Spinal cord (tissue), 10 donors: ENCODE measurements around the gene DOCK1. TPM values are rescaled to one million over a fixed set of nuclear protein-coding genes. Genes with fewer than 3 reads are reported as not detected.
"Not testable (repeated sequence)": the region's sequence is repeated elsewhere in the genome, so short reads cannot be mapped to it uniquely, and the experiment has no call there.

Experiments
- DNase-seq, 6 donors: peaks; one replicate each; pipeline versions ENCODE4 v3.0.0 to v3.0.0-alpha.2; 2013 to 2015; ENCODE audit warnings: low spot score in 6 of 6, low read depth in 4 of 6
- H3K27ac ChIP-seq: one replicate; pipeline ENCODE4 v1.5.1; 2013; ENCODE audit warnings: low read depth, low read length, control low read depth
- H3K27me3 ChIP-seq: one replicate; pipeline ENCODE4 v1.6.1; 2013; ENCODE audit warnings: low read length; ENCODE audit not compliant: control insufficient read depth, insufficient read depth
- H3K36me3 ChIP-seq: one replicate; pipeline ENCODE4 v1.6.1; 2013; ENCODE audit warnings: low read length; ENCODE audit not compliant: control insufficient read depth, insufficient read depth
- H3K4me1 ChIP-seq: one replicate; pipeline ENCODE4 v1.6.1; 2013; ENCODE audit warnings: low read length; ENCODE audit not compliant: control insufficient read depth, insufficient read depth
- H3K4me3 ChIP-seq: one replicate; pipeline ENCODE4 v1.5.1; 2013; ENCODE audit warnings: low read depth, low read length, control low read depth
- H3K9me3 ChIP-seq: one replicate; pipeline ENCODE4 v1.6.1; 2013; ENCODE audit warnings: low read length; ENCODE audit not compliant: control insufficient read depth, insufficient read depth
- WGBS: methylation state at CpG from one replicate; pipeline ENCODE4 v1.1.5; 2013; ENCODE audit warnings: missing lambda C conversion rate; ENCODE audit not compliant: insufficient coverage; 5-methylcytosine and 5-hydroxymethylcytosine counted together
- polyA plus RNA-seq, 2 donors: library from polyadenylated mRNA; unstranded; fragments of 120-200 nt; gene quantifications; one replicate each; pipeline ENCODE4 v1.2.1, GENCODE V29; 2013; ENCODE audit not compliant: insufficient read length in 2 of 2
- total RNA-seq, 2 donors: library from RNA; depleted of rRNA in 1 of 2; stranded (reverse); fragments of 120-200 nt in 1 of 2; fragments of >200 nt in 1 of 2; gene quantifications; one replicate each; pipeline versions ENCODE4 v1.2.3 to v1.2.4, GENCODE V29; 2013 to 2014
- donor health status: healthy.

DOCK1 gene
- total and polyA plus RNA-seq, 4 donors = 31.3 to 74.1 (median 50.3) TPM

DNA sequence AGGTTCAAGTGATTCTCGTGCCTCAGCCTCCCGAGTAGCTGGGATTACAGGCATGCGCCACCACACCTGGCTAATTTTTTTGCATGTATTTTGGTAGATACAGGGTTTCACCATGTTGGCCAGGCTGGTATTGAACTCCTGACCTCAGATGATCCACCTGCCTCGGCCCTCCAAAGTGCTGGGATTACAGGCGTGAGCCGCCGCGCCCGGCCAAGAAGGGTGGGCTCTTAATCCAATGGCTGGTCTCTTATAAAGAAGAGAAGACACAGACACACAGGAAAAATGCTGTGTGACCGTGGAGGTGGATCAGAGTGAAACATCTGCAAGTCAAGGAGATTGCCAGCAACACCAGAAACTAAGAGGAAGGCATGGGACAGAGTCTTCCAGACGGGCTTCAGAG lies 394.0 kb downstream of the DOCK1 start:
- H3K27ac ChIP-seq, H3K4me1 ChIP-seq, DNase-seq, H3K9me3 ChIP-seq, H3K36me3 ChIP-seq, H3K27me3 ChIP-seq, H3K4me3 ChIP-seq: not testable (repeated sequence)
- 93% methylated on average over 8 of the region's 11 CpGs for WGBS

DNA sequence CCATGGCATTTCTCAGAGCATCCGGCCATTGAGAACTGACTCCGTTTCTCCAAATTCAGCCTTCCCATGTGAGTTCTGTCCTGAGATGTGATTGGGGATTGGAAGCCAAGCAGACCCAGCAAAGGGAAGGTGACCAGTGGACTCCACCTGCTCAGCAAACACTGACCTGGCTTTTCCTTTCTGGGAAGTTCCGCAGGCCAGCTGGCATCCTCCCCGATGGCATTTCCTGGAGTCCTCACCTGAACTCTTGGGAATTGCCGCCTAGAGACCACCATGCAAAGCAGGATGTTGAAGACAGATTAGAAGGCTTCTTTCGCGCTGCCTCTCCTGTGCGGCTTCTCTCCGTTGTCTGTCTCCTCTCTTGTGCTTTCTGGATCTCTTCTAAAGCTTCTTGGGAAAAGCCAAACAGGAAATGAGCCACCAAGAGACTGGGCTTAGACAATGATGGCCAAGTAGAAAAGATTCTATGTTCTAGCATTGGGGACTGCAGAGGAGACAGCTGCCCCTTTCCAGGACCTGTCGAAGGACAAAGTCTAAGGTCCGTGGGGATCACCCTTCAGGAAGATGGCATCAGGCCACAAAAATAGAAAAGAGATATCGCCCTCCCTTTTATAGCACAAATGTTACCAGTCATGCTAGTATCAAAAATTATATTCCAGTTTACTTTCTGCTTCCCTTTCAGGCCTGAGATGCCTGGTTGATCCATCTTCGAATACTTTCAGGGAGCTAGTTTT lies 394.9 kb downstream of the DOCK1 start:
- Histone ChIP-seq H3K4me1 (peaks cover 4% of the 10 kb centered on the region), H3K9me3 (no peaks in the 10 kb centered on the region), H3K27me3 (no peaks in the 10 kb centered on the region), H3K27ac (no peak overlapping the region), H3K36me3 (no peaks in the 10 kb centered on the region), H3K4me3 (no peak overlapping the region)
- WGBS = 96% methylated on average over 11 of the region's 13 CpGs
- no peak for DNase-seq

DNA sequence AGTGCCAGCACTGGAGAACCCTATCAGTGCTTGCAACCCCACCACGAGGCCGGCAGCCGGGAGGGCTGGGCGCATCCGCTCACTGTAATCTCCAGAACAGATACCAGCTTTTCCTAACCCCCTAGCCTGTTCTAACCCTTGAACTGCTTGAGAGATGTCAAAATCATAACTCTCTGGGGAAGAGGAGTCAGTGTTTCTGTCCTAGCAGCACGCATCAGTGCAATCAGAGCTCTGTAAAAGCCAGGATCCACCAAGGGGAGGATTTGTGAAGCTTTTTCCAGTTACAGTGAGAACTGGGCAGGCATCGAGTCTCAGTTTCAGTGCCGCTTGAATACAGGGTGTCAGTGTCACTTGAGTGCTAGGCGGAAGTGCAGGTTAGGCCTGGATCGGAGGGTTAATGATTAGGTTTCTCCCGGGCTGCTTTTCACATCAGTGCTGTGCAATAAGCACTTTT lies 395.7 kb downstream of the DOCK1 start:
- Histone ChIP-seq H3K27ac (no peak overlapping the region), H3K4me3 (no peak overlapping the region), H3K36me3 (no peaks in the 10 kb centered on the region), H3K9me3 (no peaks in the 10 kb centered on the region), H3K4me1 (peaks cover 4% of the 10 kb centered on the region), H3K27me3 (no peaks in the 10 kb centered on the region)
- WGBS = 62% methylated on average over 5 of the region's 11 CpGs
- no peak for DNase-seq

DNA sequence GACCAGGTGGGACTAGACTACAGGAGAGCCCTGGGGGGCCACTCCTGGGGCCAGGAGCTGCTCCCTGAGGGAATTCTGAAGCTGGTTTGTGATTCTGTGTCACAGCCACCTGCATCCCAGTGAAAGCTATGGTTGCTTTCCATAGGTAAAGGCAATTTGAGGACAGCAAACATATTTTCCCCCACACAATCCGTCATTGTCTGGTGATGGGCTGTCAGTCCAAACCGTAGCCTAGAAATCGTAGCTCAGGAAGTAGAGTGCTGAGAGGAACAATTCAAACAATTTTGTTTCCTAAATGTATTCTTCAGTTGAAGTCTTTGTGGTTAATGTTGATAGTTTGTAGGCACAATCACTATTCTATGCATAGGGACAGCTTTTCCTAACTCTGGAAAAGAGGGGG lies 397.1 kb downstream of the DOCK1 start:
- no peak overlapping the region for H3K4me3 ChIP-seq
- H3K27me3 ChIP-seq = no peaks in the 10 kb centered on the region
- DNase-seq = no peak
- H3K9me3 ChIP-seq = no peaks in the 10 kb centered on the region
- no peak overlapping the region for H3K27ac ChIP-seq
- H3K4me1 ChIP-seq = no peaks in the 10 kb centered on the region
- H3K36me3 ChIP-seq = no peaks in the 10 kb centered on the region
- no CpG with 5 or more reads among the region's 3 CpGs for WGBS

DNA sequence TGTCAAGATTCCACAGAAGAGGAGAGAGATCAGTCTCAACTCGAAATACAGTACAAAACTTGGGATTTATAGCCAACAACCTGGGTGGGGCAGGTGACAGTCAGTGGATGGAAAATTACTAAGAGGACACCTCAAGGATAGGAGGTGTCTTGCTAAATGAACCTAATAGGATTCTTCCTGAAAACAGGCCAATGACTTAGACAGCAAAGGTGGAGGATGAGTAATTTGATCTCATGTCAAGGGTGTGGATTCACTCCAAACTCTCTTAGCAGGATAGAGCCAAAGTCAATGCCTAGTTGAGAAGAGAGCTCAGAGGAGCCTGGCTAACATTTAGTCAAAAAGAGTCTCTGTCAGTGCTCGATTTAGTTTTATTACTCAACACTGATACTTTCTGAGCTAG lies 397.9 kb downstream of the DOCK1 start:
- Histone ChIP-seq H3K27me3 (no peaks in the 10 kb centered on the region), H3K36me3 (no peaks in the 10 kb centered on the region), H3K27ac (no peak overlapping the region), H3K9me3 (no peaks in the 10 kb centered on the region), H3K4me3 (no peak overlapping the region), H3K4me1 (no peaks in the 10 kb centered on the region)
- no peak for DNase-seq
- 100% methylated on average over 1 of the region's 2 CpGs for WGBS

DNA sequence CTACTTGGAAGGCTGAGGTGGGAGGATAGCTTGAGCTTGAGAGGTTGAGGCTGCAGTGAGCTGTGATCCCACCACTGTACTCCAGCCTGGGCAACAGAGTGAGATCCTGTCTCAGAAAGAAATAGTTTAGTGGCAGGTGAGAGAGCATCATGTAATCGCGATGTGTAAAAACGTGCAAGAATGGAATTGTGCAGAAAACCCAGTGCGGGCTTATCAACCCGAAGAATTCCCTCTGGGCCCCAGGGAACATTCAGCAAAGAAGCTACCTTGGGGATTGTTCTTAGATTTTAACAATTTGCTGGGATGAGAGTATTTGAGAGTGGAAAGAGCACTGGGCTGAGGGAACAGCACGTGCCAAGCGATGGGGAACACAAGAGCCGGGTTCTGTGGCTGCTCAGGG lies 398.5 kb downstream of the DOCK1 start:
- H3K27me3 ChIP-seq = no peaks in the 10 kb centered on the region
- H3K27ac ChIP-seq = no peak overlapping the region
- WGBS = 93% methylated on average over 8 of the region's 8 CpGs
- no peak for DNase-seq
- no peaks in the 10 kb centered on the region for H3K4me1 ChIP-seq
- no peak overlapping the region for H3K4me3 ChIP-seq
- no peaks in the 10 kb centered on the region for H3K36me3 ChIP-seq
- no peaks in the 10 kb centered on the region for H3K9me3 ChIP-seq

DNA sequence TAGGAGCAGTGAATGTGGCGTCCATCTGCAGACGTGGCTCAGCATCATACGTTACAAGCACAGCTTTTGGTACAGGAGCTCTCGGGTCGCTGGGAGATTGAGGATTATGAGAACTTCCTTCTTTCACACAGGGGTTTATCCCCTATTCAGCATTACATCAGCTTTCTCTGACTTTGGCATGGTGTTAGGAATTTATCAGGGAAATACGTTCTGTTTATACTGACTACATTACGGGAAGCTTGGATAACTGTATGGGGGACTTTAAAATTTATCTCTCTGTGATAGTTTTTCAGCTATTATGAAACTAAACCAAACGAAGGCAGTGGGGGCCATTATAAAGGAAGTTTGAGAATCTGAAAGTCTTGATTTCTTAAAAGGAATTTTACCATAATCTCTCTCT lies 401.3 kb downstream of the DOCK1 start:
- WGBS = 83% methylated on average over 1 of the region's 8 CpGs
- H3K9me3 ChIP-seq = no peaks in the 10 kb centered on the region
- no peak overlapping the region for H3K4me3 ChIP-seq
- DNase-seq = peak in 1 of 6 donors; percentile 38
- H3K27me3 ChIP-seq = no peaks in the 10 kb centered on the region
- H3K27ac ChIP-seq = no peak overlapping the region
- H3K36me3 ChIP-seq = no peaks in the 10 kb centered on the region
- no peaks in the 10 kb centered on the region for H3K4me1 ChIP-seq

DNA sequence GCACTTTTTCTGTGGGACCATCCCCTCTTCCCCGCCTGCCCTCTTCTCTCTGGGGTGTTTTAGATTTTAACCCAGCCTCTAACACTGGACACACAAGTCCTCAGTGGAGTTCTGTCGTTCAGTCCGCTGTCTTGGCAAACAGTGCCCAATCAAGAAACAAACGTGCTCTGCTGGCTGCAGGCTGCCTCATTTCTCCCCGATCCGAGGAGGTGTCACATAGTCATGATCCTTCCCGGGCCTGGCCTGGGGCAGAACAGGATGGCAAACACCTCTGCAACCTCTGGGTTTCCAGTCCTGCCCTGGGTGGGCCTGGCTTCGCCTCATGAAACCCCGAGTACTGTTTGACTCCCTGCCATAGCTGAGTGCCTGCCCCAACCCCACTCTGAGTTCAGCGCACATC lies 402.1 kb downstream of the DOCK1 start:
- Histone ChIP-seq H3K27me3 (no peaks in the 10 kb centered on the region), H3K27ac (no peak overlapping the region), H3K4me3 (no peak overlapping the region), H3K9me3 (no peaks in the 10 kb centered on the region), H3K36me3 (no peaks in the 10 kb centered on the region), H3K4me1 (no peaks in the 10 kb centered on the region)
- no peak for DNase-seq
- 92% methylated on average over 10 of the region's 10 CpGs for WGBS

DNA sequence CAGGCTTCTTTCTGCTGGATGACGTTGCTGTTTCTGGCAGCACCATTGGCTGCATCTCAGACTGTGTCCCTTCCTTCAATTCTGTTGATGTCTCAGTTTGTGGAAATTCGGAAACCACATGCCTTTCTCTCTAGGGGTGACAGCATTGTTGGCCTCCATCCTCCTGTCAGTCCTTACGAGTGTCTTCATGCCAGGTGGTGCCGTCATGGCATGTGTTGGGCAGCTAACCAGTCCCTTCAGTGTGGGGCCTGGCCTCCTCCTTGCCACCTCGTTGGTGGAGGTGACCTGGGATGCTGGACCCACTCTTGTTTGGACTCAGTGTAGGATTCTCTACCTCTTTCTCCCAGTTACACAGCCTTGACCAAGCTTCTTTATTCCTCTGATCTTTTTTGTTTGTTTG lies 402.8 kb downstream of the DOCK1 start:
- Histone ChIP-seq H3K4me1 (no peaks in the 10 kb centered on the region), H3K27ac (no peak overlapping the region), H3K4me3 (no peak overlapping the region), H3K9me3 (no peaks in the 10 kb centered on the region), H3K36me3 (no peaks in the 10 kb centered on the region), H3K27me3 (no peaks in the 10 kb centered on the region)
- WGBS = 91% methylated on average over 4 of the region's 5 CpGs
- DNase-seq = no peak

DNA sequence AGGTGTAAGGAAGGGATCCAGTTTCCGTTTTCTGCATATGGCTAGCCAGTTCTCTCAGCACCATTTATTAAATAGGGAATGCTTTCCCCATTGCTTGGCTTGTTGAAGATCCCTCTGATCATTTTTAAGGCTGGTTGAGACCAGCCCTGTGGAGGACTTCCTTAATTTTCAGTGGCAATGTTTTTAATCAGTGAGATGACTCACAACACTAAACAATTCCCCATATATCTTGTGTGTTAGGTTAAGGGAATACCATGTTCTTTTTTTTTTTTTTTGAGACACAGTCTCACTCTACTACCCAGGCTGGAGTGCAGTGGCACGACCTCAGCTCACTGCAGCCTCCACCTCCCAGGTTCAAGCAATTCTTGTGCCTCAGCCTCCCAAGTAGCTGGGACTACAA lies 404.4 kb downstream of the DOCK1 start:
- not testable (repeated sequence) for H3K36me3 ChIP-seq, H3K4me3 ChIP-seq, H3K27me3 ChIP-seq, H3K9me3 ChIP-seq, DNase-seq, H3K4me1 ChIP-seq, H3K27ac ChIP-seq
- WGBS = no CpG with 5 or more reads among the region's 2 CpGs
